SK-N-MC (cell line): ENCODE results near the gene APBA2.

ENCODE experiments used
- EZH2 ChIP-seq: fragments of 200-600 bp; sonication (generic); IDR thresholded peaks from one replicate; pipeline ENCODE4 v1.6.1; 2017; ENCODE audit warnings: antibody characterized with exemption
- FOXP2 ChIP-seq: optimal IDR thresholded peaks from 2 replicates; pipeline ENCODE3; 2011; ENCODE audit warnings: mild to moderate bottlenecking, moderate library complexity; ENCODE audit not compliant: insufficient read depth; ENCODE audit errors: extremely low read length, control extremely low read depth
- POLR2AphosphoS5 ChIP-seq: IDR thresholded peaks from 2 replicates; pipeline ENCODE4 v1.6.1; 2012; ENCODE audit warnings: mild to moderate bottlenecking, low read depth, low read length, borderline replicate concordance

GRCh38 chr15:28980709-28981350 lies 95.1 kb downstream of the APBA2 start:
- TF ChIP-seq POLR2AphosphoS5 (no peak), EZH2 (no peak), FOXP2 (no peak)
